Activated CD4-positive, alpha-beta T cell treated with anti-CD3 and anti-CD28 coated beads, Interleukin-10, Interleukin-2, amounts not matched to agents 100 ng/mL and 50 ng/mL, durations not matched to agents 16 hours and 8 hours (primary cell): ENCODE measurements around the gene TNNI3.

ENCODE experiments used
- DNase-seq: peaks from one replicate; pipeline ENCODE4 v3.0.0-alpha.2; 2020

TNNI3 gene

GRCh38 chr19:55146078-55146704 is 11.3 kb downstream of the TNNI3 start:
- peak; percentile 45 for DNase-seq

GRCh38 chr19:55145232-55145631 is 12.3 kb downstream of the TNNI3 start:
- no peak for DNase-seq

- DNase-seq = no peak
These were observed 15.8 kb downstream of the TNNI3 start for GRCh38 chr19:55141696-55142095.

GRCh38 chr19:55137915-55138314 is 19.6 kb downstream of the TNNI3 start:
- DNase-seq = no peak

GRCh38 chr19:55136399-55137102 is 21.0 kb downstream of the TNNI3 start:
- no peak for DNase-seq

GRCh38 chr19:55134736-55135135 is 22.8 kb downstream of the TNNI3 start:
- no peak for DNase-seq

GRCh38 chr19:55133639-55134444 is 23.7 kb downstream of the TNNI3 start:
- DNase-seq = no peak

- no peak for DNase-seq
These were observed 24.9 kb downstream of the TNNI3 start for GRCh38 chr19:55132453-55133129.

GRCh38 chr19:55131421-55131820 is 26.1 kb downstream of the TNNI3 start:
- DNase-seq = no peak

- peak; percentile 19 for DNase-seq
These were observed 38.5 kb downstream of the TNNI3 start for GRCh38 chr19:55119053-55119452.

GRCh38 chr19:55118401-55118991 is 39.0 kb downstream of the TNNI3 start:
- DNase-seq = peak; percentile 69

- DNase-seq = peak; percentile 99
These were observed 39.7 kb downstream of the TNNI3 start for GRCh38 chr19:55117663-55118391.

GRCh38 chr19:55116859-55117662 is 40.5 kb downstream of the TNNI3 start, which contains the start of gene PPP1R12C:
Gene PPP1R12C, minus strand, starts transcription at chr19:55117637. Its CDS starts 94 bp downstream, at chr19:55117543.
- no peak for DNase-seq

GRCh38 chr19:55116232-55116858 is 41.2 kb downstream of the TNNI3 start:
- peak; percentile 81 for DNase-seq

- no peak for DNase-seq
These were observed 42.0 kb downstream of the TNNI3 start for GRCh38 chr19:55115446-55116065.

- DNase-seq = no peak
These were observed 42.9 kb downstream of the TNNI3 start for GRCh38 chr19:55114566-55115145.

GRCh38 chr19:55113570-55114039 is 43.9 kb downstream of the TNNI3 start:
- no peak for DNase-seq

- no peak for DNase-seq
These were observed 44.6 kb downstream of the TNNI3 start for GRCh38 chr19:55112777-55113569.
